HG02973 (cell line): ENCODE measurements around the gene CAMP.
"Not testable (repeated sequence)": the region's sequence is repeated elsewhere in the genome, so short reads cannot be mapped to it uniquely, and the experiment has no call there.

Experiments
- ATAC-seq: cut with Tn5 transposase; IDR thresholded peaks from one replicate; pipeline ENCODE4 v1.9.1; 2021; ENCODE audit warnings: moderate library complexity; ENCODE audit not compliant: unreplicated experiment

The CAMP gene

DNA sequence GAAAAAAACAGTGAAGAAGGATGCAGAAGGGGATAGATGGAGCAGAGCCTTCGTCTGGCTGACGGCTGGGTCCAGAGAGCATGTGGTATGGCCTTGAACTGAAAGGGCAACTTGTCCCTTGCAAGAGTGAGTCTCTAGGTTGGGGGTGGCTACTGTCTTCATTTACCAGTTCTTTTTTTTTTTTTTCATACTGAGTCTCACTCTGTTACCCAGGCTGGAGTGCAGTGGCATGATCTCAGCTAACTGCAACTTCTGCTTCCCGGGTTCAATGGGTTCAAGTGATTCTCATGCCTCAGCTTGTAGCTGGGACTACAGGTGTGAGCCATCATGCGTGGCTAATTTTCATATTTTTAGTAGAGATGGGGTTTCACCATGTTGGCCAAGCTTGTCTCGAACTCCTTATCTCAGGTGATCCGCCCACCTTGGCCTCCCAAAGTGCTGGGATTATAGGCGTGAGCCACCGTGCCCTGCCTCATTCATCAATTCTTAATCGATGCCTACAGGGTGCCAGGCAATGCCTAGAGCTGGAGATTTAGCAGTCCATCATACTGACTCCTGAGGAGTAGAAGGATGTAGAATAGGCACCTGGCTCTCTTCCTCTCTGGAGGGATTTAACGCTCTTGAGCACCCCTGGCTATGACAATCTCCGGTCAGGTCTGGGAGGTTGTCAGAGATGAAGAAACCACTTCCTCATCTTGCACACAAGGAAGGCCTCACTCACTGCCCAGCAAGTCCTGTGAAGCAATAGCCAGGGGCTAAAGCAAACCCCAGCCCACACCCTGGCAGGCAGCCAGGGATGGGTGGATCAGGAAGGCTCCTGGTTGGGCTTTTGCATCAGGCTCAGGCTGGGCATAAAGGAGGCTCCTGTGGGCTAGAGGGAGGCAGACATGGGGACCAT lies at the start of gene CAMP:
CAMP (plus strand) TSS at position 880 of the 898 bp plus-strand sequence; CDS start at position 897, 17 bp downstream.
- peak; percentile 40 for ATAC-seq

- no peak for ATAC-seq
These were observed 45.2 kb upstream of the CAMP start for GRCh38 chr3:48178072-48178471.

GRCh38 chr3:48180021-48180420 lies 43.3 kb upstream of the CAMP start:
- no peak for ATAC-seq

DNA sequence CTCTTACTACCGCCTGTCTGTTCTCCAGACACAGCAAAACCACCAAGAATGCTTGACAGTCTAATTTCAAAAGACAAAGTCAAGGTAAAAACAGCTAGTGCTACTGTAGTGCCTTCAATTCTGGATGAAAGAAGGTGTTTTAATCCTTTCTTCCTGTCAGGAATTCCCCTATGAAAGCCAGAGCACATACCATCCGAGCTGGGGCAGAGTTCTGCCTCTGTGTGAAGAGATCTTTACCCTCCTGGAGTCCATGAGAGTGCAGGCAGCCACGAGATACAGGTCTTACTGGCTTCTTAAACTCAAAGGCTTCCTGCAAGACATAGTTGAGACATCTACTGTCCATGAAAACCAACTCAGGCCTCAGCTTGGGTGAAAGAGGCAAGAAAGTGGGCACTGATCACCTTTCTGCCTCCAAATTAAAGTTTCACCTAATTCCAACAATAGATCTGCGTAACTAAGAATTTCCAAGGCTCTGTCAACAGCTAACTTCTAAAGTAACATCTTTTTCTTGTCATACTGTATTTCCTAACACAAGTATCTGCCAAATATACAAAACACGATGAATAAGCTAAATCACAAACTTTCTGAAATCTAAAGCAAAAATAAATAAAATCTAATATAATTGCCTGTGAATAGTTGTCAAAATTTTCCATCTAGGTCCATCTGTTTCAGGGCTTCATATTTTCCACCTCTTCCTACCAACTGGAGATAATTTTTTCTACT lies 42.6 kb upstream of the CAMP start:
- no peak for ATAC-seq

DNA sequence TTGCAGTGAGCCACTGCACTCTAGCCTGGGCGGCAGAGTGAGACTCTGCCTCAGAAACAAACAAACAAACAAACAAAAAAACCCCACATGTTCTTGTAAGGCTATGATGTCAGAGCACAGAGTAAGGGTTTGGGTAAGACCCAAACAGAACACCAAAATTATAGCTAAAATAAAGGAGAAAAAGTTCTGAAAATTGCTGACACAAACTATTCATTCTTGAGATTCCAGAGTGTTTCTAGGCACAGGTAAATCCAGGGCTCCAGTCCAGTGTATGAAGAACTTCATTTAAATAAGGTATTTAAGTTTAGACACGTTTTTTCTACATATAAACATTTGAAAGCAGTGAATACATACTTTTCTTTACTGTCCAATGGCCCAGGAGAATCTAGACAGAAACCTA lies 39.0 kb upstream of the CAMP start:
- no peak for ATAC-seq

DNA sequence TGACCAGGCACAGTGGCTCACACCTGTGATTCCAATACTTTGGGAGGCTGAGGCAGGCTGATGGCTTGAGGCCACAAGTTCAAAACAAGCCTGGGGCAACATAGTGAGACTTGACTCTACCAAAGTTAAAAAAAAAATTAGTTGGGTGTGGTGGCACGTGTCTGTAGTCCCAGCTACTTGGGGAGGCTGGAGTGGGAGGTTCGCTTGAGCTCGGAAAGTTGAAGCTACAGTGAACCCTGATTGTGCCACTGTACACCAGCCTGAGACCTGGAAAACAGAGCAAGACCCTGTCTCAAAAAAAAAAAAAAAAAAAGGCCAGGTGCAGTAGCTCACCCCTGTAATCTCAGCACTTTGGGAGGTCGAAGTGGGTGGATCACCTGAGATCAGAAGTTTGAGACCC lies 38.2 kb upstream of the CAMP start:
- no peak for ATAC-seq

GRCh38 chr3:48186631-48187300 lies 36.5 kb upstream of the CAMP start:
- ATAC-seq, result no peak

DNA sequence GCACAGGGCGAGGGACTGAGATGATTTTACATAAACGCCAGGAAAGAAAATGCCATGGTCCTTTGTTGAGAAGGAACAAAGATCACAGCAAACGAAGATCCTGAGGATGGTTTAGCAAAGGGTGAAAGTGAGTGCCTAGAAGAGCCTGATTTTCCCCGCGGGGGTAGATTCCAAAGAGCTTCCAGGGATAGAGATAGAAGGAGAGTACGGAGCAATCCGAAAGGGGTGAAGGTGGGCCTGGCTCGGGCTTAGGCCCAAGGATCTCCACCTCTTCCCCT lies 36.1 kb upstream of the CAMP start:
- ATAC-seq, result no peak

- ATAC-seq, result peak; percentile 29
These were observed 35.6 kb upstream of the CAMP start for GRCh38 chr3:48187579-48188265.

DNA sequence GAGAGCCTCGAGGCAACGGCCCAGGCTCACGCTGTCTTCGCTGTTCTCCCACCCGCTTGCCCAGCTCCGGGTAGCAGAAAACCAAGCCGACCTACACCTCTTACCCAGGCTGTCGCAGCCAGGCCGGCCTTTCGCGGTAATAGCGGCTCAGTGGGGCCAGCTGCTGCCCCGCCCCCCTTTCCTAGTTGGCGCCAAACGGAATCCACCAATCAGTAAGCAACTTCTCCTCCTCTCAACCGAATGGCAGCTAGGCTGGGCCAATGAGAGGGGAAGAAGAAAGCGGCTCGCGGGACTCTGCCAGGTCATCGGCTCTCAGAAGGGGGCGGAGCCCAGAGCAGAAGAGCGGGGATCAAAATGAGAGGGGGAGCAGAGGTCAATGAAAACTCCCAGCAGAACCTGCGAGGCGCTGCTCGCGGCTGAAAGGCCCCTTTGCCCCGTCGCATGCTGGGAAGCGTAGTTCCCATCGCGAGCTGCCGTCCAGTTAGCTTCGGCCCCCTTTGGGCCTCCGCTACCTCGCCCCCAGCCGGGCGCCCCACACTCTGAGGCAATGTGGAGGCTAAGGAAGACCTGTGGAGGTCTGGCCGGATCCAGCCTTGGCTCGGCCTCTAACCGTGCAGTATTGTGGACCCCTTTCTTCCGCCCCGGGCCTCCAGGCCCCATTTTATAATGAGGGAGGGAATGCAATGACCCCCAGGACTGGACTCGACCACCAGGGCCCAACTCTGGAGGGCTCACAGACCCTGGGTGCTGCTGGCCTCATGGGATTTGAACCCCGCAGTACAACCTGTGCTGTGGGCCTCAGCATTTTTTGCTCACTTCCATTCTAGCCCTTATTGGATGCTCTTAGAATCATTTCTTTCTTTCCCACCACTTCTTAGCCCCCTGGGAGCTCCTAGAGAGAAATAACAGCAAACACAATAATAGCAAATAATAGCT lies 34.8 kb upstream of the CAMP start, which contains the start of gene CDC25A:
CDC25A (minus strand) TSS at position 152 of the 936 bp plus-strand sequence. CDS start 470 bp downstream, outside the sequence.
- ATAC-seq, result peak; percentile 92

- no peak for ATAC-seq
These were observed 34.0 kb upstream of the CAMP start for GRCh38 chr3:48189321-48189720.

DNA sequence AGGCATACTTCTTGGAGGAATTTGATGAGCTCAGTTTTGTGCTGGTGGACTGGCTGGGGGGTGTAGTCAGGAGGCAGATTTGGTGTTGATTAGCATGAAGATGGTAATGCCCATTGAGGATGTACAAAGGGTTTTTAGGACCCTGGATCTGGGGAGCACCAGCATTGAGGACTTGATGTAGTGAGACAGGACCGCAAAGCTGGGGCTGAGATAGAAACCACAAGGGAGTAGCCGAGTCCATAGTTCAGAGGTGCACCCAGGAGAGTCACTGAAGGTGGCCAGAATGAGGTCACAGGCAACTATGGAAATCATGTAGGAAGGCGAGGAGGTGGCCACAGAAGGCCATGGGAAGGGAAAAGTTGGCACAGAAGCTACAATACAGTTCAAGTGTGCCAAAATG lies 32.4 kb upstream of the CAMP start:
- ATAC-seq, result no peak

GRCh38 chr3:48194446-48195071 lies 28.7 kb upstream of the CAMP start:
- ATAC-seq, result no peak

GRCh38 chr3:48196611-48197010 lies 26.7 kb upstream of the CAMP start:
- no peak for ATAC-seq

- no peak for ATAC-seq
These were observed 24.2 kb upstream of the CAMP start for GRCh38 chr3:48199117-48199516.

- no peak for ATAC-seq
These were observed 20.7 kb upstream of the CAMP start for GRCh38 chr3:48202632-48203031.

GRCh38 chr3:48208076-48208475 lies 15.2 kb upstream of the CAMP start:
- no peak for ATAC-seq

GRCh38 chr3:48209445-48209844 lies 13.8 kb upstream of the CAMP start:
- no peak for ATAC-seq

DNA sequence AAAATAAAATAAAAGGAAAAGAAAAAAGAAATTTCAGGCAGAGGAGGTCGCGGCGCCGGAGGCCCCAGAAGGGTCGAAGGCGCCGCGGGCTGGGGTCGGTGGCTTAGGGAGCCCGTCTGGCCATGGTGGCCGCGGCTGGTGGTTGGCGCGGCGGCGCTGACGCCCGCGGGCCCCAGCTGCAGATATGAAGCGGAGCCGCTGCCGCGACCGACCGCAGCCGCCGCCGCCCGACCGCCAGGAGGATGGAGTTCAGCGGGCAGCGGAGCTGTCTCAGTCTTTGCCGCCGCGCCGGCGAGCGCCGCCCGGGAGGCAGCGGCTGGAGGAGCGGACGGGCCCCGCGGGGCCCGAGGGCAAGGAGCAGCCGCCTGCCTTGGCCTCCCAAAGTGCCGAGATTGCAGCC lies 12.8 kb upstream of the CAMP start:
- ATAC-seq, result not testable (repeated sequence)

DNA sequence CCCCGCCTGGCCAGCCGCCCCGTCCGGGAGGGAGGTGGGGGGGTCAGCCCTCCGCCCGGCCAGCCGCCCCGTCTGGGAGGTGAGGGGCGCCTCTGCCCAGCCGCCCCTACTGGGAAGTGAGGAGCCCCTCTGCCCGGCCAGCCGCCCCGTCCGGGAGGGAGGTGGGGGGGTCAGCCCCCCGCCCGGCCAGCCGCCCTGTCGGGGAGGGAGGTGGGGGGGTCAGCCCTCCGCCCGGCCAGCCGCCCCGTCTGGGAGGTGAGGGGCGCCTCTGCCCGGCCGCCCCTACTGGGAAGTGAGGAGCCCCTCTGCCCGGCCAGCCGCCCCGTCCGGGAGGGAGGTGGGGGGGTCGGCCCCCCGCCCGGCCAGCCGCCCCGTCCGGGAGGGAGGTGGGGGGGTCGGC lies 11.5 kb upstream of the CAMP start:
- ATAC-seq, result not testable (repeated sequence)
